HCT116 (cell line): Measurements from ENCODE around the gene SARS1. TPM values are rescaled to one million over a fixed set of nuclear protein-coding genes. Genes with fewer than 3 reads are reported as not detected.

Source experiments
- ATAC-seq: fragments of 200-7000 bp; cut with Tn5 transposase; 2 replicates; pipeline ENCODE4 v1.9.1; 2020; ENCODE audit warnings: mild to moderate bottlenecking, moderate library complexity
- BruUV-seq: library from RNA; stranded (reverse); fragments of 400-500 nt; replicated peaks from 2 replicates; lab custom pipeline; 2021; lab: Mats Ljungman, UMichigan
- CTCF ChIA-PET: fragments of 300-600 bp; sonication (Branson Sonifier 250); formaldehyde crosslinking; loops from one replicate; lab custom pipeline; 2021; ENCODE audit warnings: antibody characterized with exemption; lab: Charles Lee
- POLR2A ChIA-PET: fragments of 300-600, 350-600 bp; sonication (Branson Sonifier 250); formaldehyde crosslinking; loops from one replicate; lab custom pipeline; 2021; ENCODE audit warnings: antibody characterized with exemption; lab: Charles Lee
- RAD21 ChIA-PET, 2 experiments: fragments of 300-600 bp; sonication (Branson Sonifier 250); formaldehyde crosslinking; loops; one replicate each; lab custom pipeline; 2023; ENCODE audit warnings: low total read pairs in 2 of 2; ENCODE audit not compliant: uncharacterized antibody in 2 of 2, unreplicated experiment in 2 of 2, low non-redundant PET in 1 of 2; lab: Charles Lee
- DNase-seq: peaks from one replicate; pipeline ENCODE4 v3.0.0-alpha.2; 2010; ENCODE audit warnings: low read depth, low spot score
- H2AFZ ChIP-seq: fragments of 200-600 bp; shearing (Covaris generic), sonication (generic); 2 replicates; pipeline ENCODE4 v1.6.1; 2017; ENCODE audit warnings: low read depth, mixed run types, mixed read lengths, antibody characterized with exemption, low read length; ENCODE audit not compliant: poor library complexity, severe bottlenecking
- H3K27ac ChIP-seq: 2 replicates; pipeline ENCODE4 v1.5.1; 2012; ENCODE audit warnings: low read depth, low read length
- H3K27me3 ChIP-seq: fragments of 200-600 bp; sonication (generic); 2 replicates; pipeline ENCODE4 v1.6.1; 2016; ENCODE audit warnings: mixed run types, low read length, mixed read lengths; ENCODE audit not compliant: insufficient read depth
- H3K36me3 ChIP-seq, 2 experiments: fragments of 200-500 bp in 1 of 2; fragments of 200-600 bp in 1 of 2; sonication (Bioruptor generic) in 1 of 2; sonication (generic) in 1 of 2; 2 replicates each; pipeline versions ENCODE4 v1.5.1 to v1.6.1; 2014 to 2016; ENCODE audit warnings: low read length in 2 of 2, inconsistent platforms in 1 of 2, mixed read lengths in 1 of 2, mixed run types in 1 of 2; ENCODE audit not compliant: insufficient read depth in 2 of 2, control insufficient read depth in 1 of 2
- H3K4me1 ChIP-seq, 2 experiments: fragments of 200-600 bp in 1 of 2; sonication (generic) in 1 of 2; 2 replicates each; pipeline versions ENCODE4 v1.5.1 to v1.6.1; 2012 to 2017; ENCODE audit warnings: low read length in 2 of 2, inconsistent platforms in 1 of 2, mild to moderate bottlenecking in 1 of 2, mixed read lengths in 1 of 2, mixed run types in 1 of 2, moderate library complexity in 1 of 2; ENCODE audit not compliant: insufficient read depth in 2 of 2, control insufficient read depth in 1 of 2
- H3K4me2 ChIP-seq: fragments of 200-600 bp; sonication (generic); 2 replicates; pipeline ENCODE4 v1.6.1; 2017; ENCODE audit warnings: mixed run types, low read length, mixed read lengths
- H3K4me3 ChIP-seq, 2 experiments: fragments of 200-600 bp in 1 of 2; sonication (generic) in 1 of 2; replicated peaks in 1 of 2; 2 replicates each; pipeline ENCODE4 v1.5.1; 2011 to 2016; ENCODE audit warnings: low read length in 2 of 2, control low read depth in 1 of 2, low read depth in 1 of 2, mild to moderate bottlenecking in 1 of 2, mixed read lengths in 1 of 2, mixed run types in 1 of 2
- H3K79me2 ChIP-seq: fragments of 200-600 bp; sonication (generic); 2 replicates; pipeline ENCODE4 v1.6.1; 2017; ENCODE audit warnings: mild to moderate bottlenecking, mixed run types, low read length, moderate library complexity, mixed read lengths; ENCODE audit not compliant: insufficient read depth
- H3K9ac ChIP-seq: fragments of 200-600 bp; sonication (generic); 2 replicates; pipeline ENCODE4 v1.6.1; 2016; ENCODE audit warnings: low read length, mixed read lengths
- H3K9me2 ChIP-seq: fragments of 200-600 bp; sonication (generic), shearing (Covaris generic); 2 replicates; pipeline ENCODE4 v1.6.1; 2017; ENCODE audit warnings: mixed run types, mild to moderate bottlenecking, moderate library complexity; ENCODE audit not compliant: insufficient read depth
- H3K9me3 ChIP-seq, 2 experiments: fragments of 200-500 bp in 1 of 2; fragments of 200-600 bp in 1 of 2; sonication (Bioruptor generic) in 1 of 2; sonication (generic) in 1 of 2; 2 replicates each; pipeline ENCODE4 v1.6.1; 2014 to 2017; ENCODE audit warnings: low read length in 2 of 2, mixed read lengths in 2 of 2, inconsistent platforms in 1 of 2, low read depth in 1 of 2, mild to moderate bottlenecking in 1 of 2, mixed run types in 1 of 2, moderate library complexity in 1 of 2; ENCODE audit not compliant: control insufficient read depth in 1 of 2, insufficient read depth in 1 of 2
- H4K20me1 ChIP-seq: fragments of 200-600 bp; sonication (generic), shearing (Covaris generic); 2 replicates; pipeline ENCODE4 v1.6.1; 2017; ENCODE audit warnings: mixed run types, mild to moderate bottlenecking, moderate library complexity; ENCODE audit not compliant: insufficient read depth
- CTCF ChIP-seq, 3 experiments: fragments of 200-600 bp in 1 of 3; sonication (generic) in 1 of 3; IDR thresholded peaks in 2 of 3; conservative IDR thresholded peaks in 1 of 3; 2 replicates each; pipeline ENCODE4 v1.5.1; 2012 to 2017; ENCODE audit warnings: low read depth in 2 of 3, low read length in 2 of 3, antibody characterized with exemption in 1 of 3, borderline replicate concordance in 1 of 3, control low read depth in 1 of 3, mild to moderate bottlenecking in 1 of 3, mixed read lengths in 1 of 3, mixed run types in 1 of 3, moderate library complexity in 1 of 3; ENCODE audit not compliant: insufficient read depth in 1 of 3
- EGR1 ChIP-seq: IDR thresholded peaks from 2 replicates; pipeline ENCODE4 v1.6.1; 2012; ENCODE audit warnings: low read depth
- ELF1 ChIP-seq: IDR thresholded peaks from 2 replicates; pipeline ENCODE4 v1.6.1; 2012; ENCODE audit warnings: low read depth, borderline replicate concordance
- EZH2 ChIP-seq: fragments of 200-600 bp; sonication (generic); IDR thresholded peaks from 2 replicates; pipeline ENCODE4 v1.6.1; 2017; ENCODE audit warnings: antibody characterized with exemption, mixed run types
- EZH2phosphoT487 ChIP-seq: fragments of 200-600 bp; IDR thresholded peaks from 2 replicates; pipeline ENCODE4 v1.6.1; 2018; ENCODE audit warnings: antibody characterized with exemption, borderline replicate concordance
- JUND ChIP-seq: IDR thresholded peaks from 2 replicates; pipeline ENCODE4 v1.6.1; 2012
- MAX ChIP-seq: IDR thresholded peaks from 2 replicates; pipeline ENCODE4 v1.6.1; 2012
- POLR2AphosphoS5 ChIP-seq: IDR thresholded peaks from 2 replicates; pipeline ENCODE4 v1.6.1; 2011; ENCODE audit warnings: mild to moderate bottlenecking, low read depth, low read length, moderate library complexity
- RAD21 ChIP-seq: IDR thresholded peaks from 2 replicates; pipeline ENCODE4 v1.6.1; 2012; ENCODE audit warnings: low read depth, mild to moderate bottlenecking
- REST ChIP-seq: IDR thresholded peaks from 2 replicates; pipeline ENCODE4 v1.6.1; 2012; ENCODE audit warnings: low read depth
- YY1 ChIP-seq: IDR thresholded peaks from 2 replicates; pipeline ENCODE4 v1.6.1; 2011; ENCODE audit warnings: low read length, low read depth, moderate library complexity, mild to moderate bottlenecking; ENCODE audit not compliant: insufficient replicate concordance; ENCODE audit errors: extremely low read depth
- ZNF274 ChIP-seq: fragments of 200-500 bp; sonication (Bioruptor generic); IDR thresholded peaks from 2 replicates; pipeline ENCODE4 v1.6.1; 2014; ENCODE audit warnings: mild to moderate bottlenecking, low read depth, low read length, inconsistent platforms
- intact Hi-C: fragments of 100-400 bp; cut with micrococcal nuclease; formaldehyde crosslinking; loops from 2 replicates; pipeline ENCODE4 v1.10.0; 2022
- total RNA-seq: library from RNA; stranded (reverse); gene quantifications from one replicate; pipeline ENCODE4 v1.2.1, GENCODE V29; 2021; ENCODE audit not compliant: unreplicated experiment

Gene SARS1
- total RNA-seq, 1 experiment from 2014 or later, result 206 TPM

GRCh38 chr1:109192433-109192832 lies 21.3 kb upstream of the SARS1 start:
- RAD21 ChIA-PET, result no interaction called here
- no peak overlapping the region for H3K9ac ChIP-seq
- H4K20me1 ChIP-seq, result no peaks in the 10 kb centered on the region
- no TSS peak for BruUV-seq
- no peak overlapping the region for H2AFZ ChIP-seq
- ATAC-seq (no peak), DNase-seq (no peak)
- no peaks in the 10 kb centered on the region for H3K27me3 ChIP-seq
- CTCF ChIA-PET, result interaction anchor here (1.1 kb wide), 1 partner anchor 337 kb away, joined by 3 read pairs; no protein-coding TSS in a partner anchor
- H3K4me3 ChIP-seq, result no peak overlapping the region
- H3K27ac ChIP-seq, result no peak overlapping the region
- TF ChIP-seq POLR2AphosphoS5, result no peak
- TF ChIP-seq EZH2phosphoT487, result no peak
- TF ChIP-seq EGR1, result no peak
- TF ChIP-seq RAD21, result no peak
- no peak for TF ChIP-seq ELF1
- TF ChIP-seq MAX, result no peak
- TF ChIP-seq YY1, result no peak
- no peak for TF ChIP-seq EZH2
- no peak for TF ChIP-seq REST
- no peak for TF ChIP-seq ZNF274
- no peak for TF ChIP-seq CTCF (IDR thresholded peaks at IDR 0.05 in 2 of 3, conservative IDR thresholded peaks at IDR 0.05 in 1 of 3; ENCODE audit: borderline replicate concordance in 1 of 3, insufficient read depth in 1 of 3, low read depth in 2 of 3, low read length in 2 of 3)
- no peak for TF ChIP-seq JUND
- no peaks in the 10 kb centered on the region for H3K9me3 ChIP-seq
- no peaks in the 10 kb centered on the region for H3K9me2 ChIP-seq
- no peaks in the 10 kb centered on the region for H3K79me2 ChIP-seq
- intact Hi-C loops, result no loop called here
- H3K4me2 ChIP-seq, result no peak overlapping the region
- POLR2A ChIA-PET, result no interaction called here
- peaks cover 7 to 20% of the 10 kb centered on the region in 2 experiments for H3K4me1 ChIP-seq
- no peaks in the 10 kb centered on the region for H3K36me3 ChIP-seq
